Measurements from ENCODE around the gene ADGRG2. TPM values are rescaled to one million over a fixed set of nuclear protein-coding genes. Genes with fewer than 3 reads are reported as not detected.
"Not testable (repeated sequence)": the region's sequence is repeated elsewhere in the genome, so short reads cannot be mapped to it uniquely, and the experiment has no call there.

The ADGRG2 gene
- total RNA-seq, 4 donors from 2014 or later, result 8.3 to 13.1 (median 8.8) TPM

- no peak for TF ChIP-seq CTCF (IDR thresholded peaks at IDR 0.05)
- ATAC-seq (ENCODE audit: low FRiP score), result no peak
- no peak for DNase-seq (ENCODE audit: low spot score)
Measured at GRCh38 chrX:19086102-19086772, 36.0 kb downstream of the ADGRG2 start.

GRCh38 chrX:19085666-19086065 is 36.6 kb downstream of the ADGRG2 start:
- ATAC-seq (ENCODE audit: low FRiP score), result no peak
- TF ChIP-seq CTCF (IDR thresholded peaks at IDR 0.05), result no peak
- no peak for DNase-seq (ENCODE audit: low spot score)

GRCh38 chrX:19075754-19076153 is 46.5 kb downstream of the ADGRG2 start:
- TF ChIP-seq CTCF (IDR thresholded peaks at IDR 0.05), result no peak
- DNase-seq (ENCODE audit: low spot score) (no peak), ATAC-seq (ENCODE audit: low FRiP score) (no peak)

GRCh38 chrX:19072372-19072771 is 49.9 kb downstream of the ADGRG2 start:
- DNase-seq (ENCODE audit: low spot score) (no peak), ATAC-seq (ENCODE audit: low FRiP score) (no peak)

GRCh38 chrX:19070555-19070994 is 51.7 kb downstream of the ADGRG2 start:
- TF ChIP-seq CTCF (IDR thresholded peaks at IDR 0.05), result no peak
- DNase-seq (ENCODE audit: low spot score) (no peak), ATAC-seq (ENCODE audit: low FRiP score) (no peak)

More at GRCh38 chrX:19072372-19072771, 49.9 kb downstream of the ADGRG2 start:
- TF ChIP-seq CTCF (IDR thresholded peaks at IDR 0.05), result no peak

- not testable (repeated sequence) for DNase-seq (ENCODE audit: low spot score); ATAC-seq (ENCODE audit: low FRiP score)
Measured at GRCh38 chrX:19066987-19067386, 55.3 kb downstream of the ADGRG2 start.

GRCh38 chrX:19065535-19065934 is 56.7 kb downstream of the ADGRG2 start:
- ATAC-seq (ENCODE audit: low FRiP score) (no peak), DNase-seq (ENCODE audit: low spot score) (no peak)
- no peak for TF ChIP-seq CTCF (IDR thresholded peaks at IDR 0.05)
